HEK293 (cell line): ENCODE measurements around the gene AQP12A.

Experiments
- HOXA7 ChIP-seq: sonication (generic); formaldehyde crosslinking; IDR thresholded peaks from 2 replicates; pipeline ENCODE4 v1.8.1; 2022; ENCODE audit warnings: missing genetic modification reagents, borderline replicate concordance
- PATZ1 ChIP-seq: fragments of 450-650 bp; formaldehyde crosslinking; IDR thresholded peaks from 2 replicates; pipeline ENCODE4 v1.5.1; 2016; ENCODE audit warnings: missing biosample characterization, missing genetic modification characterization
- ZBTB48 ChIP-seq: fragments of 450-650 bp; formaldehyde crosslinking; IDR thresholded peaks from 2 replicates; pipeline ENCODE4 v1.5.1; 2016; ENCODE audit warnings: missing biosample characterization, missing genetic modification characterization
- ZNF140 ChIP-seq: fragments of 450-650 bp; formaldehyde crosslinking; IDR thresholded peaks from 2 replicates; pipeline ENCODE4 v1.5.1; 2016; ENCODE audit warnings: missing biosample characterization, missing genetic modification characterization
- ZNF223 ChIP-seq: fragments of 450-650 bp; formaldehyde crosslinking; IDR thresholded peaks from 2 replicates; pipeline ENCODE4 v1.5.1; 2016; ENCODE audit warnings: missing biosample characterization, missing genetic modification characterization
- ZNF274 ChIP-seq, 2 experiments: fragments of 200-500 bp in 1 of 2; fragments of 450-650 bp in 1 of 2; sonication (Bioruptor generic) in 1 of 2; formaldehyde crosslinking in 1 of 2; IDR thresholded peaks; 2 replicates each; pipeline versions ENCODE4 v1.5.1 to v1.6.1; 2014 to 2016; ENCODE audit warnings: borderline replicate concordance in 1 of 2, inconsistent platforms in 1 of 2, low read length in 1 of 2, missing biosample characterization in 1 of 2, missing genetic modification characterization in 1 of 2
- ZNF449 ChIP-seq: fragments of 450-650 bp; formaldehyde crosslinking; IDR thresholded peaks from 2 replicates; pipeline ENCODE4 v1.5.1; 2017; ENCODE audit warnings: missing biosample characterization, mild to moderate bottlenecking, missing genetic modification characterization, moderate library complexity
- ZNF510 ChIP-seq: fragments of 450-650 bp; formaldehyde crosslinking; IDR thresholded peaks from 2 replicates; pipeline ENCODE4 v1.5.1; 2018; ENCODE audit warnings: mild to moderate bottlenecking, missing genetic modification characterization, missing biosample characterization; ENCODE audit not compliant: insufficient replicate concordance
- ZNF701 ChIP-seq: fragments of 450-650 bp; formaldehyde crosslinking; IDR thresholded peaks from 2 replicates; pipeline ENCODE4 v1.5.1; 2016; ENCODE audit warnings: missing biosample characterization, missing genetic modification characterization
- ZNF704 ChIP-seq: fragments of 450-650 bp; formaldehyde crosslinking; IDR thresholded peaks from 2 replicates; pipeline ENCODE4 v1.5.1; 2016; ENCODE audit warnings: missing biosample characterization, missing genetic modification characterization
- TF ChIP-seq, protein P1 (sequence below): fragments of 450-650 bp; formaldehyde crosslinking; IDR thresholded peaks from 2 replicates; pipeline ENCODE4 v1.5.1; 2016; ENCODE audit warnings: missing biosample characterization, missing genetic modification characterization

DNA sequence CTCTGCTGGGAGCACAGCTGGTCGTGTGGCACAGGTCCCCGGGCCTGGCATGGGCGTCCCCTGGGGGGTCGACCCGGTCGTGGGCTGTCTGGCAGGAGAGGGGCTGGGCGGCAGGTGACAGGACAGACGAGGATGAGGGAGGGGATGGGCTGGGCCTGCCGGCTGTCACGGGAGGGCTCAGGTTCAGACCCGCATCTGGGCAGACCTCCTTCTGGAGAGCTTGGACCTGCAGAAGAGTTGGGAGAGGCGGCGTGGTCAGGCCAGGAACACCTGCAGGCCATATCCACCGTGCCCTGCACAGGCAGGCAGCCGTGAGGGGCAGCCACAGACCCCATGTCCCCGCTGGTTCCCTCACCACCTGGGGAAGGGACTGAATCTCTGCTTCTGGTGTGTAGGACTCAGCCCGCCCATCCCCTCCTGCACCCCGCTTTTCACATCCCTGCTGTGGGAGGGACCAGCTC is 25.5 kb downstream of the AQP12A start:
- TF ChIP-seq ZBTB48 (tag by site-specific recombination) (no peak), ZNF510 (tag by site-specific recombination) (no peak), PATZ1 (tag by site-specific recombination) (no peak), ZNF449 (tag by site-specific recombination) (no peak), HOXA7 (CRISPR knock-in tag) (no peak), ZNF704 (no peak), ZNF140 (no peak), ZNF223 (tag by site-specific recombination) (no peak), ZNF274 (IDR thresholded peaks at IDR 0.05; ENCODE audit: low read length) (no peak), ZNF274 (tag by site-specific recombination; IDR thresholded peaks at IDR 0.05; ENCODE audit: borderline replicate concordance) (no peak), ZNF701 (tag by site-specific recombination) (no peak)
- TF ChIP-seq, protein P1, sequence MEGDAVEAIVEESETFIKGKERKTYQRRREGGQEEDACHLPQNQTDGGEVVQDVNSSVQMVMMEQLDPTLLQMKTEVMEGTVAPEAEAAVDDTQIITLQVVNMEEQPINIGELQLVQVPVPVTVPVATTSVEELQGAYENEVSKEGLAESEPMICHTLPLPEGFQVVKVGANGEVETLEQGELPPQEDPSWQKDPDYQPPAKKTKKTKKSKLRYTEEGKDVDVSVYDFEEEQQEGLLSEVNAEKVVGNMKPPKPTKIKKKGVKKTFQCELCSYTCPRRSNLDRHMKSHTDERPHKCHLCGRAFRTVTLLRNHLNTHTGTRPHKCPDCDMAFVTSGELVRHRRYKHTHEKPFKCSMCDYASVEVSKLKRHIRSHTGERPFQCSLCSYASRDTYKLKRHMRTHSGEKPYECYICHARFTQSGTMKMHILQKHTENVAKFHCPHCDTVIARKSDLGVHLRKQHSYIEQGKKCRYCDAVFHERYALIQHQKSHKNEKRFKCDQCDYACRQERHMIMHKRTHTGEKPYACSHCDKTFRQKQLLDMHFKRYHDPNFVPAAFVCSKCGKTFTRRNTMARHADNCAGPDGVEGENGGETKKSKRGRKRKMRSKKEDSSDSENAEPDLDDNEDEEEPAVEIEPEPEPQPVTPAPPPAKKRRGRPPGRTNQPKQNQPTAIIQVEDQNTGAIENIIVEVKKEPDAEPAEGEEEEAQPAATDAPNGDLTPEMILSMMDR: no peak
